SK-N-MC (cell line): ENCODE measurements around the gene FOXN4.

Experiments used
- DNase-seq: peaks from one replicate; pipeline ENCODE4 v3.0.0-alpha.2; 2011; ENCODE audit warnings: low read depth, low spot score
- H3K27ac ChIP-seq: fragments of 200-600 bp; sonication (generic); 2 replicates; pipeline ENCODE4 v1.5.1; 2016; ENCODE audit warnings: mixed run types
- H3K36me3 ChIP-seq: fragments of 200-600 bp; sonication (generic); 2 replicates; pipeline ENCODE4 v1.6.1; 2017; ENCODE audit warnings: antibody characterized with exemption, low read length, mixed read lengths; ENCODE audit not compliant: insufficient read depth
- H3K4me3 ChIP-seq: fragments of 200-600 bp; sonication (generic); 2 replicates; pipeline ENCODE4 v1.5.1; 2016
- H3K9ac ChIP-seq: fragments of 200-600 bp; sonication (generic); 2 replicates; pipeline ENCODE4 v1.8.0; 2017; ENCODE audit warnings: mixed run types, mixed read lengths; ENCODE audit not compliant: insufficient read length
- H3K9me3 ChIP-seq: fragments of 200-600 bp; sonication (generic); 2 replicates; pipeline ENCODE4 v1.6.1; 2017; ENCODE audit warnings: low read depth, mild to moderate bottlenecking, antibody characterized with exemption, low read length, moderate library complexity, mixed read lengths
- EZH2 ChIP-seq: fragments of 200-600 bp; sonication (generic); IDR thresholded peaks from one replicate; pipeline ENCODE4 v1.6.1; 2017; ENCODE audit warnings: antibody characterized with exemption
- FOXP2 ChIP-seq: optimal IDR thresholded peaks from 2 replicates; pipeline ENCODE3; 2011; ENCODE audit warnings: mild to moderate bottlenecking, moderate library complexity; ENCODE audit not compliant: insufficient read depth; ENCODE audit errors: extremely low read length, control extremely low read depth
- POLR2AphosphoS5 ChIP-seq: IDR thresholded peaks from 2 replicates; pipeline ENCODE4 v1.6.1; 2012; ENCODE audit warnings: mild to moderate bottlenecking, low read depth, low read length, borderline replicate concordance

FOXN4 gene

GRCh38 chr12:109263439-109263838 lies 45.6 kb downstream of the FOXN4 start:
- H3K4me3 ChIP-seq: no peak overlapping the region
- H3K9me3 ChIP-seq: no peaks in the 10 kb centered on the region
- DNase-seq: no peak
- TF ChIP-seq POLR2AphosphoS5 (no peak), FOXP2 (no peak), EZH2 (no peak)
- H3K9ac ChIP-seq: no peak overlapping the region
- no peak overlapping the region for H3K27ac ChIP-seq
- peaks cover 12% of the 10 kb centered on the region; the same call in 1 of the 2 replicates for H3K36me3 ChIP-seq

DNA sequence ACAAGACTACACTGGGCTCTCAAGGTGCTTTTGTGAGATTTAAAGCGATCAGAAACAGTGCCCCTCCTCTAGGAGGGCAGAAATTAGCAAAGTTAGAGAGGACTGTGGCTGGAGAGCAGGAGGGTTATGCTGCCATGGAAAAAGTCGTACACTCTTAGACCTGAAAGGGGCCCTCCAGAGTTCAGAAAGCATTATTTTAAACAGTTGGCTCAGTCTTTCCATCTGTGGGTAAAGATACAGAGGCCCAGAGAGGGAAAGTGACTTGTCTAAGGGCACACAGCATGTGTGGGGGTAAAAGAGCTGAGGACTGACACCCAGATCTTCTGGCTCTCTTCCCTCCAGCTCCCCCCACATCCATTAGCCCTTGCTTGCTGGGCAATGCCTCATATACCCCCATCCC lies 47.1 kb downstream of the FOXN4 start:
- no peak overlapping the region for H3K4me3 ChIP-seq
- peaks cover 12% of the 10 kb centered on the region; the same call in 1 of the 2 replicates for H3K36me3 ChIP-seq
- TF ChIP-seq POLR2AphosphoS5 (no peak), EZH2 (no peak), FOXP2 (no peak)
- no peaks in the 10 kb centered on the region for H3K9me3 ChIP-seq
- no peak for DNase-seq
- H3K27ac ChIP-seq: no peak overlapping the region
- H3K9ac ChIP-seq: no peak overlapping the region

- no peak overlapping the region for H3K27ac ChIP-seq
- TF ChIP-seq POLR2AphosphoS5 (no peak), EZH2 (no peak), FOXP2 (no peak)
- no peak for DNase-seq
Measured at GRCh38 chr12:109261087-109261486, 48.0 kb downstream of the FOXN4 start.

GRCh38 chr12:109259545-109259895 lies 49.6 kb downstream of the FOXN4 start:
- H3K27ac ChIP-seq: no peak overlapping the region
- no peak for DNase-seq
- TF ChIP-seq POLR2AphosphoS5 (no peak), EZH2 (no peak), FOXP2 (no peak)
- H3K4me3 ChIP-seq: no peak overlapping the region
- H3K9ac ChIP-seq: no peak overlapping the region
- no peaks in the 10 kb centered on the region for H3K9me3 ChIP-seq
- peaks cover under 1% of the 10 kb centered on the region; the same call in 1 of the 2 replicates for H3K36me3 ChIP-seq

More at GRCh38 chr12:109261087-109261486, 48.0 kb downstream of the FOXN4 start:
- Histone ChIP-seq H3K9ac (no peak overlapping the region), H3K9me3 (no peaks in the 10 kb centered on the region), H3K4me3 (no peak overlapping the region), H3K36me3 (peaks cover 12% of the 10 kb centered on the region; the same call in 1 of the 2 replicates)

GRCh38 chr12:109258607-109259544 lies 50.2 kb downstream of the FOXN4 start:
- Histone ChIP-seq H3K27ac (no peak overlapping the region), H3K4me3 (no peak overlapping the region), H3K36me3 (no peaks in the 10 kb centered on the region; the same call in 1 of the 2 replicates), H3K9me3 (no peaks in the 10 kb centered on the region), H3K9ac (no peak overlapping the region)
- no peak for DNase-seq
- TF ChIP-seq EZH2 (no peak), POLR2AphosphoS5 (no peak), FOXP2 (no peak)

GRCh38 chr12:109258201-109258600 lies 50.9 kb downstream of the FOXN4 start:
- peaks cover under 1% of the 10 kb centered on the region; the same call in 1 of the 2 replicates for H3K36me3 ChIP-seq
- H3K4me3 ChIP-seq: no peak overlapping the region
- H3K9ac ChIP-seq: no peak overlapping the region
- H3K9me3 ChIP-seq: no peaks in the 10 kb centered on the region
- DNase-seq: no peak
- TF ChIP-seq FOXP2 (no peak), POLR2AphosphoS5 (no peak), EZH2 (no peak)
- H3K27ac ChIP-seq: no peak overlapping the region

- TF ChIP-seq POLR2AphosphoS5: no peak
- no peak for TF ChIP-seq EZH2
- TF ChIP-seq FOXP2: no peak
- H3K9ac ChIP-seq: no peak overlapping the region
- H3K9me3 ChIP-seq: no peaks in the 10 kb centered on the region
- H3K4me3 ChIP-seq: no peak overlapping the region
- peaks cover 22% of the 10 kb centered on the region for H3K36me3 ChIP-seq
- H3K27ac ChIP-seq: no peak overlapping the region
- DNase-seq: no peak
Measured at GRCh38 chr12:109256011-109256410, 53.1 kb downstream of the FOXN4 start.

DNA sequence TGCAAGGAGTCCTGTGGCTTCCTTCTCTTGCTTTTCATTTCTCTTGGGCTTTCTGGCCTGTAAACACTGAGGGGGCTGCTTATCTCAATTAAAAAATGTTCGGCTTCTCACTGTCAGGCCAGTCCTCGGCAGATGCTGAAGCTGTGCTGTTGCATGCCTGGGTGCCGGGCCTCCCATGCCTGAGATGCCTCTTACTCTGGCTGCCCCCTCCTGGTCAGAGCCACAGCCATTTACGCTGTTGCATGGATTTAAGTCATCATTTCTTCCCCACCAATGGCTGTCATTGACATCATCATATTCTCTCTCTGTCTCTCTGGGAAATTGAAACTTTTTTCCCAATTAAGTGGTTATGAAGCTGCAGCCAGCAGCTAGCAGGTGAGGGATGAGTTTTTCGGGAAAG lies 53.7 kb downstream of the FOXN4 start:
- Histone ChIP-seq H3K9me3 (no peaks in the 10 kb centered on the region), H3K27ac (no peak overlapping the region), H3K36me3 (peaks cover 23% of the 10 kb centered on the region), H3K9ac (no peak overlapping the region), H3K4me3 (no peak overlapping the region)
- TF ChIP-seq EZH2: no peak
- no peak for TF ChIP-seq POLR2AphosphoS5
- TF ChIP-seq FOXP2: no peak
- no peak for DNase-seq
